Cardiac muscle cell (in vitro differentiated cells and primary cell): ENCODE results near the gene FDX1. TPM values are rescaled to one million over a fixed set of nuclear protein-coding genes. Genes with fewer than 3 reads are reported as not detected.

Experiments used
- DNase-seq, 2 donors: peaks; one replicate each; pipeline versions ENCODE4 v3.0.0 to v3.0.0-alpha.2; 2010 to 2017; ENCODE audit warnings: low read depth in 1 of 2, low spot score in 1 of 2
- H3K27ac ChIP-seq: fragments of 200-600 bp; sonication (generic); 2 replicates; pipeline ENCODE4 v1.5.1; 2016
- H3K27me3 ChIP-seq: fragments of 200-600 bp; sonication (generic); 2 replicates; pipeline ENCODE4 v1.6.0; 2016; ENCODE audit warnings: control low read depth
- H3K36me3 ChIP-seq: fragments of 200-600 bp; sonication (generic); 2 replicates; pipeline ENCODE4 v1.5.1; 2016; ENCODE audit warnings: control low read depth
- H3K4me1 ChIP-seq: fragments of 200-600 bp; sonication (generic); 2 replicates; pipeline ENCODE4 v1.8.1; 2017; ENCODE audit warnings: low read depth, mild to moderate bottlenecking, mixed run types
- H3K4me3 ChIP-seq: fragments of 200-600 bp; sonication (generic); 2 replicates; pipeline ENCODE4 v1.5.1; 2016; ENCODE audit warnings: mild to moderate bottlenecking
- H3K9me3 ChIP-seq: fragments of 200-600 bp; sonication (generic); 2 replicates; pipeline ENCODE4 v1.5.1; 2017; ENCODE audit warnings: low read depth, mild to moderate bottlenecking, control low read depth
- polyA plus RNA-seq: library from polyadenylated mRNA; unstranded; fragments of >200 nt; fragmentation: Nextera tagmentation; extraction: Ambion mirVana; gene quantifications from 2 replicates; pipeline ENCODE4 v1.2.1, GENCODE V29; 2016
- total RNA-seq: library from RNA; depleted of rRNA; stranded (reverse); fragments of >200 nt; gene quantifications from 2 replicates; pipeline ENCODE4 v1.2.3, GENCODE V29; 2016
- TF ChIP-seq, protein P1 (sequence below): IDR thresholded peaks from 2 replicates; pipeline ENCODE4 v1.5.1; 2012; ENCODE audit warnings: low read depth, mild to moderate bottlenecking, low read length

FDX1 gene
- total and polyA plus RNA-seq, 2 experiments from 2014 or later: 20.0 to 30.0 TPM

DNA sequence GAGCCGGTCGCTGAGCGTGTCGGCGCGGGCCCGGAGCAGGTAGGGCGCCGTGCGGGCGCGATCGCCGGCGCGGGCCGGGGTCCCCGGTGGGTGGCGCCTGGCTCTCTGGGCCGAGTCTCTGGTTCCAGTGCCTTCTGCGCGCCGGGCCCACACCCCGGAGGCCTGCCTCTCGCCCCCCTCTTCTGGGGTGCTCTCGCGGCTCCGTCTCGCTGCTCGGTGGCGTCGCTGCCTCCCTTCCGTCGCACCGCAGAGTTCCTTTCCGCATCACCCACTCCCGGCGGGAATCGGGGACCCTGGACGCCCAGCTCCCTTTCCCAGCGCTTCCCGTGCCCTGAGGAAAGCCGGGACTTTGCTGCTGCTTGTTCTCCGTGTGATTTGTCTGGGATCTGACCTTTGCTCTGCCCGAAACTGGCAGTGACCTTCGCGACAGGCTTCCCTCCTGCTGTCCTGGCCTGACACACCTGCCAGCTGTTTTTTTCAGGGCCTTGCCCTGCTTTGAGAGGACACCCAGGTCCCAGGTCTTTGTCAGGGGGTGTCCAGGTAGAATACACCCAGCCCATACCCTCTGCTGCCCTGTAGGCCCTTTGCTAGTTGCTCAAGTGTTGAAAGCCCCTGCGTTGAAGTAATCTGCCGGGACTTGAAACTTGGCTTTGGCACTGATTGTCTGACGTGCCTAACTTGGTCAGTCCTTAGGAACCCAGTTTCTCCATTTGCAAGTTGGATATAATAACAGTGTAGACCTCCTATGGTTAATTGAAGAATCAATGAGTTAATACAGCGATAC, 711 bp downstream of the FDX1 start:
- H3K27ac ChIP-seq: peak overlapping the region; percentile 94
- H3K27me3 ChIP-seq: no peaks in the 10 kb centered on the region
- TF ChIP-seq, protein P1, sequence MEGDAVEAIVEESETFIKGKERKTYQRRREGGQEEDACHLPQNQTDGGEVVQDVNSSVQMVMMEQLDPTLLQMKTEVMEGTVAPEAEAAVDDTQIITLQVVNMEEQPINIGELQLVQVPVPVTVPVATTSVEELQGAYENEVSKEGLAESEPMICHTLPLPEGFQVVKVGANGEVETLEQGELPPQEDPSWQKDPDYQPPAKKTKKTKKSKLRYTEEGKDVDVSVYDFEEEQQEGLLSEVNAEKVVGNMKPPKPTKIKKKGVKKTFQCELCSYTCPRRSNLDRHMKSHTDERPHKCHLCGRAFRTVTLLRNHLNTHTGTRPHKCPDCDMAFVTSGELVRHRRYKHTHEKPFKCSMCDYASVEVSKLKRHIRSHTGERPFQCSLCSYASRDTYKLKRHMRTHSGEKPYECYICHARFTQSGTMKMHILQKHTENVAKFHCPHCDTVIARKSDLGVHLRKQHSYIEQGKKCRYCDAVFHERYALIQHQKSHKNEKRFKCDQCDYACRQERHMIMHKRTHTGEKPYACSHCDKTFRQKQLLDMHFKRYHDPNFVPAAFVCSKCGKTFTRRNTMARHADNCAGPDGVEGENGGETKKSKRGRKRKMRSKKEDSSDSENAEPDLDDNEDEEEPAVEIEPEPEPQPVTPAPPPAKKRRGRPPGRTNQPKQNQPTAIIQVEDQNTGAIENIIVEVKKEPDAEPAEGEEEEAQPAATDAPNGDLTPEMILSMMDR: no peak
- no peaks in the 10 kb centered on the region for H3K9me3 ChIP-seq
- no peaks in the 10 kb centered on the region for H3K36me3 ChIP-seq
- DNase-seq: peak; percentile 33 to 57
- H3K4me1 ChIP-seq: peaks cover 13% of the 10 kb centered on the region
- peak overlapping the region; percentile 70 for H3K4me3 ChIP-seq

DNA sequence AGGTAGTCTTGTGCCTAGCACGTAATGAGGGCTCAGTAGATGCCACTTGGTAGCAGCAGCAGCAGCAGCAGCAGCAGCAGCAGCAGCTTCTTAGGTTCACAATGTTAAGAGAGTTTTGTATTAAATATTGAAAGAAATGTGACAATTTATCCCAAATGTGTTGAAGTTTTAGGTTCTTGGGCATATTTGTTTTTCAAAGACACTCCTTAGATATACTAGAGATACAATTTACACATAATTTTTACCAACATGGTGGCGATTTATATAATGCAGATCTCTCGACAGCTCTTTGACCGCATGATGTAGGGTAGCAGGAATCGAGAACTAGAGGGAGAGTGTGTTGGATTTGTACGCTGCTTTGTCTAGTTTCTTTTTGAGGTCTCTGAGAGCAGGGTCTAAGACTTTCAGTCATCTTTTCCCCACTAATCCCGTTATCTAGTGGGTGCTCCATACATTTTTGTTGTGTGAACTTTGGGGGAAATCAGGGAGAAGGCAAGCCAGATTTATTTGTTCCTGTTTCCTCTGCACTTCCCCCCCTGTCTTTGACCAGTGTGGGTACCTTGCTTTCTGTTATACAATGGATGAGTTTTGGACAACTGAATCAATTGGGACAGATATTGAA, 1.4 kb downstream of the FDX1 start:
- DNase-seq: peak in 1 of 2 donors; percentile 30
- H3K36me3 ChIP-seq: no peaks in the 10 kb centered on the region
- TF ChIP-seq, protein P1: no peak
- H3K4me3 ChIP-seq: peak overlapping the region; percentile 70
- no peaks in the 10 kb centered on the region for H3K27me3 ChIP-seq
- no peaks in the 10 kb centered on the region for H3K9me3 ChIP-seq
- H3K4me1 ChIP-seq: peaks cover 13% of the 10 kb centered on the region
- H3K27ac ChIP-seq: peak overlapping the region; percentile 94

DNA sequence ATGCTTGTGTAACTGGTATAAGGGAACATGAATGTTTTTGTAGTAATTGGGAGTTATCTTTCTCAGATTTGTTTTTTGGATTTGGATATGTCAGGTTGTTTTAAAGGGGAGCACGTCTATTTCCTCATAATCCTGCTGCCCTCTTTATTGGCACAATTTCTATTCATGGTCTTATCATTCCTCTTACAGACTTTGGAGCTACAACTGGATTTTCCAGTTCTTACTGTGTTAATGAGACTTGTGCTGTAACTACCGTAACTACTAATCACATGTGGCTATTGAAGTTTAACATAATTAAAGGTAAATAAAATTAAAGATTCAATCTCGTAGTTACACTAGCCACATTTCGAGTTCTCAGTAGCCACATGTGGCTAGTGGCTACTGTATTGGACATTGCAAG, 1.9 kb downstream of the FDX1 start:
- Histone ChIP-seq H3K36me3 (no peaks in the 10 kb centered on the region), H3K27me3 (no peaks in the 10 kb centered on the region), H3K4me1 (peaks cover 13% of the 10 kb centered on the region), H3K27ac (peak overlapping the region; percentile 94), H3K4me3 (peak overlapping the region; percentile 70), H3K9me3 (no peaks in the 10 kb centered on the region)
- no peak for DNase-seq
- TF ChIP-seq, protein P1: no peak

DNA sequence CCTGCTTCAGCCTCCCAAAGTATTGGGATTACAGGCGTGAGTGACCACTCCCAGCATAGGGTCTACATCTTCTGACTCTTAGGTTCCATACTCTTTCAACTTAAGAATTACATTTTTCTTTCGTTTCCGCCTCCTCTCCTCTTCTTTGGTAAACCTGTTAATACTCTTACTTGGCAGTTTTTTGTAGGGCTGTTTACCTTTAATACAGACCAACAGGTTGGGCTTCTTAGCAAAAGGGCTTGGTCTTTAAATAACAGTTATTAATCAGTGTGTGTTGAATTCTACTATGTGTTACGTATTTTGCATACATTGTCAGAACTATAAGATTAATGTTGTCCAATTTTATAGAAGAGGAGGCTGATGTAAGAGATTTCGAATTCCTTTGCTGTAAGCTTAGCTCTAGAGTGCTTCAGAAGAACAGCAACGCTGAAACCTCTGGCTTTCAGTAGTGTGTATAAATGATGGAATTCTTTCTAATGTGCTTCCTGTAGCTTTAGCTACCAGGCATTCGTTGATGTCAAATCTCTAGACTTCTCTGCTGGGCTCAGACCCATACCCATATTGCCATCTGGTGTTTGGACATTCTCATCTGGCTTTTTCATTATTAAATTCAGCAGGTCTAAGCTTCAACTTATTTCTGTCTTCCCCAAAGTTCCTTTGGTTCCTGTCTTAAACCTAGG, 3.1 kb downstream of the FDX1 start:
- peak in 1 of 2 donors; percentile 28 for DNase-seq
- peaks cover 6% of the 10 kb centered on the region for H3K36me3 ChIP-seq
- H3K4me3 ChIP-seq: no peak overlapping the region

More for the DNA sequence above, 3.1 kb downstream of the FDX1 start:
- H3K27ac ChIP-seq: no peak overlapping the region
- no peaks in the 10 kb centered on the region for H3K9me3 ChIP-seq
- TF ChIP-seq, protein P1: no peak
- H3K27me3 ChIP-seq: no peaks in the 10 kb centered on the region
- peaks cover 13% of the 10 kb centered on the region for H3K4me1 ChIP-seq
